LNCaP clone FGC (cell line): Measurements from ENCODE around the gene CDH9.

Experiments
- DNase-seq: peaks from one replicate; pipeline ENCODE4 v3.0.0-alpha.2; 2011; ENCODE audit warnings: low read depth
- H3K4me3 ChIP-seq: 2 replicates; pipeline ENCODE4 v1.5.1; 2011; ENCODE audit warnings: mild to moderate bottlenecking, low read depth, low read length, control low read depth
- TF ChIP-seq, protein P1 (sequence below): IDR thresholded peaks from 2 replicates; pipeline ENCODE4 v1.5.1; 2012; ENCODE audit warnings: mild to moderate bottlenecking; ENCODE audit not compliant: control insufficient read depth, insufficient read depth; ENCODE audit errors: extremely low read depth

CDH9 gene

DNA sequence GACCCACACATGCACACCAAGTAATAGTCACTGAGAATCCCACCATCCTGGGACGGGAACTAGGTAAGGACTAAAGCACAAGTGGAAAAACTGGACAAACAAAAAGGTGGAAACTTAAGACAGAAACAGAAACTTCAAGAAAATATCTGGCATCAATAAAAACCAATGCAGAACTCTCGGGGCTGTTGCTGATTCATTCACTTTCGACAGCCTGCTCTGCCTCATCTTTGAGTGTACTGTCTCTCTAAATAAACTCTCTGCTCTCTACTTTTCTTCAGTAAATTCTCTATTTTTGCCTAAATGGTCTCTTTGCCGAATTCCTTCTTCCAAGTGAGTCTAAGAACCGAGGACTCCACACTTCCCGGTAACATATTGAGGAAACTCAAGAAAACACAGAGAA lies 116.9 kb downstream of the CDH9 start:
- no peak for DNase-seq
- no peak overlapping the region for H3K4me3 ChIP-seq
- TF ChIP-seq, protein P1, sequence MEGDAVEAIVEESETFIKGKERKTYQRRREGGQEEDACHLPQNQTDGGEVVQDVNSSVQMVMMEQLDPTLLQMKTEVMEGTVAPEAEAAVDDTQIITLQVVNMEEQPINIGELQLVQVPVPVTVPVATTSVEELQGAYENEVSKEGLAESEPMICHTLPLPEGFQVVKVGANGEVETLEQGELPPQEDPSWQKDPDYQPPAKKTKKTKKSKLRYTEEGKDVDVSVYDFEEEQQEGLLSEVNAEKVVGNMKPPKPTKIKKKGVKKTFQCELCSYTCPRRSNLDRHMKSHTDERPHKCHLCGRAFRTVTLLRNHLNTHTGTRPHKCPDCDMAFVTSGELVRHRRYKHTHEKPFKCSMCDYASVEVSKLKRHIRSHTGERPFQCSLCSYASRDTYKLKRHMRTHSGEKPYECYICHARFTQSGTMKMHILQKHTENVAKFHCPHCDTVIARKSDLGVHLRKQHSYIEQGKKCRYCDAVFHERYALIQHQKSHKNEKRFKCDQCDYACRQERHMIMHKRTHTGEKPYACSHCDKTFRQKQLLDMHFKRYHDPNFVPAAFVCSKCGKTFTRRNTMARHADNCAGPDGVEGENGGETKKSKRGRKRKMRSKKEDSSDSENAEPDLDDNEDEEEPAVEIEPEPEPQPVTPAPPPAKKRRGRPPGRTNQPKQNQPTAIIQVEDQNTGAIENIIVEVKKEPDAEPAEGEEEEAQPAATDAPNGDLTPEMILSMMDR: no peak

GRCh38 chr5:26903469-26903868 lies 134.9 kb downstream of the CDH9 start:
- no peak for DNase-seq
- H3K4me3 ChIP-seq: no peak overlapping the region
- TF ChIP-seq, protein P1: no peak

DNA sequence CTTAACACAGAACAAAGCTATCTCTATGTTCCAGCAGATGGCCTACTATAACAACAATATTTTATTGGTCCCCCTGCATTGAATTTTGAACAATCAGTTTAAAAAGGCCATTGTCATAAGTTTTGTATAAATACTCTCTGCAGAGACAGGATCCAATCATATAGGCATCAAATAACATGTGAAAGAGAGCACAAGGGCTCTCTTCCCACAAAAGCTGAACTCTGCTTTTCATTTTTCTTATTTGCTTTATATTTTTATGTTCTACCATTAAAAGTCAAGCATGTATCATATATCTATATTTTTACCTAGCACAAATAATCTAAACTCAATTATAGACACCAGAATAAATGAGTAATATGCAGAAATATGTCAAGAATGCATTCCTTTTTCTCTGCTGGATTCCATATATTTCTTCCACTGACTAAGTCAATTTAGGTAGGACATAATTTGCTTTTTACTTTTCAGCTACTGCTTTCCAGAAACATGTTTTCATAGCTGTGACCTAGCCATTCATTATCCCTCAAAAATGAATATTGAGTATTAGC lies 143.6 kb downstream of the CDH9 start:
- no peak for DNase-seq
- TF ChIP-seq, protein P1: no peak
- no peak overlapping the region for H3K4me3 ChIP-seq

GRCh38 chr5:26893078-26893477 lies 145.3 kb downstream of the CDH9 start:
- no peak for DNase-seq
- no peak overlapping the region for H3K4me3 ChIP-seq
- TF ChIP-seq, protein P1: no peak

GRCh38 chr5:26889815-26890214 lies 148.6 kb downstream of the CDH9 start:
- H3K4me3 ChIP-seq: no peak overlapping the region
- no peak for DNase-seq
- TF ChIP-seq, protein P1: no peak

GRCh38 chr5:26884481-26884880 lies 153.9 kb downstream of the CDH9 start:
- no peak for DNase-seq
- H3K4me3 ChIP-seq: no peak overlapping the region
- TF ChIP-seq, protein P1: no peak

DNA sequence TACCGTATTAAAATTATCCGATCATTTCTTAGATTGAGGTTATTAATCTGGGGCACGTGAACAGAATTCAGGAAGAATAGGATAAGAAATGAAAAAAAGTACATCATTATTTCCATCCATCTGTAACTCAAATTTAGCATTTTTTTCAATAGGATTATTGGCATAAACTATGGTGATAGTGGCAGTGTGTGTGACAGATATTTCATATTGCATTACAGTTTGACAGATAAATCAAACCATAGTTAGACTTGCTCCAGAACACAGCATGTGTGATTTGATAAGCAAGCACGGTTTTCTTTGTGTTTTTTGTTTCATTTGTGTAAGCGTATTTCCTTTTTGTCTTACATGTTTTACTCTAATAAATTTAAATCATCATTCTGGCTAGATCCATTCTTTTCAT lies 155.0 kb downstream of the CDH9 start:
- DNase-seq: no peak
- TF ChIP-seq, protein P1: no peak
- H3K4me3 ChIP-seq: no peak overlapping the region
